GM21447 (cell line): ENCODE measurements around the gene ANKRD37.

Experiments
- ATAC-seq: cut with Tn5 transposase; IDR thresholded peaks from one replicate; pipeline ENCODE4 v1.9.1; 2021; ENCODE audit not compliant: unreplicated experiment

The ANKRD37 gene

GRCh38 chr4:185412412-185412811 lies 15.8 kb downstream of the ANKRD37 start:
- no peak for ATAC-seq

GRCh38 chr4:185416955-185417354 lies 20.3 kb downstream of the ANKRD37 start:
- ATAC-seq: no peak

GRCh38 chr4:185421366-185422124 lies 24.9 kb downstream of the ANKRD37 start:
- ATAC-seq: no peak

- peak; percentile 7 for ATAC-seq
These were observed 28.4 kb downstream of the ANKRD37 start for GRCh38 chr4:185424905-185425646.

- ATAC-seq: peak; percentile 93
These were observed 29.2 kb downstream of the ANKRD37 start, which contains the start of gene UFSP2 for GRCh38 chr4:185425647-185426352. TSS of gene UFSP2 (minus strand) at chr4:185425964. CDS start at chr4:185425868, 96 bp downstream.

GRCh38 chr4:185426960-185427688 lies 30.5 kb downstream of the ANKRD37 start:
- ATAC-seq: no peak

GRCh38 chr4:185429660-185430059 lies 33.0 kb downstream of the ANKRD37 start:
- no peak for ATAC-seq

- ATAC-seq: no peak
These were observed 38.8 kb downstream of the ANKRD37 start for GRCh38 chr4:185435466-185435865.

- no peak for ATAC-seq
These were observed 41.2 kb downstream of the ANKRD37 start for GRCh38 chr4:185437809-185438208.

GRCh38 chr4:185441479-185441878 lies 44.8 kb downstream of the ANKRD37 start:
- ATAC-seq: no peak

- no peak for ATAC-seq
These were observed 48.6 kb downstream of the ANKRD37 start for GRCh38 chr4:185445209-185445608.
